ENCODE measurements around the gene LDLRAD4. TPM values are rescaled to one million over a fixed set of nuclear protein-coding genes. Genes with fewer than 3 reads are reported as not detected.
A peak's percentile ranks its signal among the peaks of the same experiment; 100 is the strongest.

LDLRAD4 gene
- total RNA-seq, 1 donor from 2014 or later = 20.4 TPM

DNA sequence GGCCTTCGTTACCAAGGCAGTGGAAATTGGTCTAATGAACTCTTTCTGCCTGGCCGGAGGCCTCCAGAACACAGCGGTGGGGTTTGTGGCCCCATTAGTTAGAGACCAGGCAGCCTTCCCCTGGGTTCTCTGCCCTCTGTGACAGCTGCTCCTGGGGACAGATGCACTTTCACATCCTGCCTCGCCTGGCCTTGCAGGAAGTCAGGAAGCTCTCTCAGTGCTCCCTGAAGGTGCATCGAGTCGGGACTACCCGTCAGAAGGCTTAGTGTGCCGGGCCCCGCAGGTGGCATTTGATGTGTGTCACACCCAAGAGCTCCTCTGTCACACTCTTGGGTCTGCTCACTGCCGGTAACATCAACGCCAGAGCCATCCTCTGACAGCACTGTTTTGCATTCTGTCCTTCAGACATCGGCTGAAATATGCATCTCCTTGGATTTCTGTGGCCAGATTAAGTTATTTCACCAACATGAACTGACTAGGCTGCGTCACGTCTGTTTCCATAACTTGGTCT is 158.3 kb downstream of the LDLRAD4 start:
- Mint-ChIP-seq H3K4me1 (ENCODE audit: unreplicated experiment) (peaks cover 25% of the 10 kb centered on the region), H3K9me3 (ENCODE audit: unreplicated experiment) (no peaks in the 10 kb centered on the region), H3K27me3 (ENCODE audit: unreplicated experiment) (no peaks in the 10 kb centered on the region), H3K4me3 (ENCODE audit: unreplicated experiment) (no peak overlapping the region), H3K36me3 (ENCODE audit: unreplicated experiment) (no peaks in the 10 kb centered on the region), H3K27ac (ENCODE audit: unreplicated experiment) (no peak overlapping the region)
- DNase-seq (ENCODE audit: extremely low spot score, unreplicated experiment) = peak; percentile 80
- TF ChIP-seq, protein P1, sequence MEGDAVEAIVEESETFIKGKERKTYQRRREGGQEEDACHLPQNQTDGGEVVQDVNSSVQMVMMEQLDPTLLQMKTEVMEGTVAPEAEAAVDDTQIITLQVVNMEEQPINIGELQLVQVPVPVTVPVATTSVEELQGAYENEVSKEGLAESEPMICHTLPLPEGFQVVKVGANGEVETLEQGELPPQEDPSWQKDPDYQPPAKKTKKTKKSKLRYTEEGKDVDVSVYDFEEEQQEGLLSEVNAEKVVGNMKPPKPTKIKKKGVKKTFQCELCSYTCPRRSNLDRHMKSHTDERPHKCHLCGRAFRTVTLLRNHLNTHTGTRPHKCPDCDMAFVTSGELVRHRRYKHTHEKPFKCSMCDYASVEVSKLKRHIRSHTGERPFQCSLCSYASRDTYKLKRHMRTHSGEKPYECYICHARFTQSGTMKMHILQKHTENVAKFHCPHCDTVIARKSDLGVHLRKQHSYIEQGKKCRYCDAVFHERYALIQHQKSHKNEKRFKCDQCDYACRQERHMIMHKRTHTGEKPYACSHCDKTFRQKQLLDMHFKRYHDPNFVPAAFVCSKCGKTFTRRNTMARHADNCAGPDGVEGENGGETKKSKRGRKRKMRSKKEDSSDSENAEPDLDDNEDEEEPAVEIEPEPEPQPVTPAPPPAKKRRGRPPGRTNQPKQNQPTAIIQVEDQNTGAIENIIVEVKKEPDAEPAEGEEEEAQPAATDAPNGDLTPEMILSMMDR (IDR thresholded peaks at IDR 0.05) = no peak

DNA sequence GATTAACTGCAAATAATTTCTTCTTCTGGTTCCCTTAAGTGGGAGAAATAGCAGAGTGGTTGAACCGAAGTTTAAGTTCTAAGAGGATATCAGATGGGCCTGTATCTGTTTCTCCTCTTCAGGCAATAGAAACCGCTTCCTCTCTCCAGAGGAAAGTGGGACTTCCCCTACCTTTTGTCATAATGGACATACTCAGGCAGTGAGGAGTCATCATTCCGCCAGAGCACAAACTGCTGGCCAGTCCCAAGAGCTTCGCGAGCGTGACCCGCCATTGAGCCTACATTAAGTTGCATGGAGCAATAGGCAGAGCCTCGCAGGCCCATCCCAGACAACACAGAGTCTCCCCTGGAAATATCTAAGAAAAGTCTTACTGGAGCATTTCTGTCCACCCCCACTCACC is 158.9 kb downstream of the LDLRAD4 start:
- Mint-ChIP-seq H3K9me3 (ENCODE audit: unreplicated experiment) (no peaks in the 10 kb centered on the region), H3K4me1 (ENCODE audit: unreplicated experiment) (peaks cover 31% of the 10 kb centered on the region), H3K27ac (ENCODE audit: unreplicated experiment) (no peak overlapping the region), H3K4me3 (ENCODE audit: unreplicated experiment) (no peak overlapping the region), H3K27me3 (ENCODE audit: unreplicated experiment) (no peaks in the 10 kb centered on the region), H3K36me3 (ENCODE audit: unreplicated experiment) (no peaks in the 10 kb centered on the region)
- TF ChIP-seq, protein P1 (IDR thresholded peaks at IDR 0.05) = no peak
- DNase-seq (ENCODE audit: extremely low spot score, unreplicated experiment) = peak; percentile 59

DNA sequence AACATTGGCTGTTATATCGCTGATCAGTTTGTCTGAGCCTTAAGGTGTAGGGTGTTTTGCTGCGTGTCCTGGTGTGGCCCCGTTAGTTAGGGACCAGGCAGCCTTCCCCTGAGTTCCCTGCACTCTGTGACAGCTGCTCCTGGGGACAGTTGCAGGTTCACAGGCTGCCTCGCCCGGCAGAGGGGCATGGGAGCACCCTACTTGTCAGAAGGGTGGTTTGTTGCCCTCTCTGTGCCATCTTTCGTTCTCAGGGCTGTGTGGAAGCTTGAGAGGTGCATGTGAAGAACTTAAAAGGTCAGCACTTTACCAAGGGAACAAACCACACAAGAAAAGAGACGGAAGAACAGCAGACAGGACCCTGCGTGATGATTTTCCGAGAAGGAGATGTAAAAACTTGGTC is 159.6 kb downstream of the LDLRAD4 start:
- no peak overlapping the region for H3K27ac Mint-ChIP-seq (ENCODE audit: unreplicated experiment)
- H3K4me1 Mint-ChIP-seq (ENCODE audit: unreplicated experiment) = peaks cover 38% of the 10 kb centered on the region
- H3K4me3 Mint-ChIP-seq (ENCODE audit: unreplicated experiment) = no peak overlapping the region
- no peaks in the 10 kb centered on the region for H3K27me3 Mint-ChIP-seq (ENCODE audit: unreplicated experiment)
- no peaks in the 10 kb centered on the region for H3K9me3 Mint-ChIP-seq (ENCODE audit: unreplicated experiment)
- peak; percentile 71 for DNase-seq (ENCODE audit: extremely low spot score, unreplicated experiment)
- no peaks in the 10 kb centered on the region for H3K36me3 Mint-ChIP-seq (ENCODE audit: unreplicated experiment)
- TF ChIP-seq, protein P1 (IDR thresholded peaks at IDR 0.05) = no peak

DNA sequence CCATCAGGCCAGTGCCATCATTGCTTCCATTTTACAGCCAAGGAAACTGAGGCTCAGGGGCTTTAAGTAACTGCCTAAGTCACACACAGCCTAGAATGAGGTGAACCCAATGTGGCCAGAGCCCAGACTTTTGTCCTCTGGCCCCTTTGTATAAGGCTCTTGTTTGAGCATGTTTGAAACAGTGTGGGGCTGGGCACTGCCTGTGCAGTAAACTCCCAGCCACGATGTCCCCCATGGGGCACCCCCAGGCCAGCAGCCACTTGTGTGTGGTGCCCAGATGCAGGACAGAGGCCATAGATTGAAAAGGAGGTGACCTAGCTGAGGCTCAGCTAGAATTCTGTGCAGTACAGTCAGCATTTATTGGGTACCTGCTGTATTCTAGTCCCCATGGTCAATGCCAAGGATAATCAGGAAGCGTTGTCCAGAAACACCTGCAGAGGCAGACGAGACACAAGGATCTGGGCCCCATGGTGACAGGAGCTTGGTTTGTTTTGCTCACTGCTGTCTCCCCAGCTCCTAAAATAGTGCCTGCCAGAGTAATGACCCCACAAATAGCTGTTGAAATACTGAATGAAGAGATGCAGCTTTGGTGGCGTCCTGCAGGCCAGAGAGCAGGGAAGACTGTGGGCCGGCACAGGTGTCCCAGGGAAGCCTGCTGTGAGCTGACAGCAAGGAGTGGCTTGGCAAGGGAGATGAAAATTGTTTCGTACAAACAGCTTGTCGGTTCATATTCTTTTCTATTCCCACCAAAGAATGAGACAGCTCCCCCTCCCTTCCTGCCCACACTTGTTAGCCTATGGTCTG is 160.7 kb downstream of the LDLRAD4 start:
- H3K4me1 Mint-ChIP-seq (ENCODE audit: unreplicated experiment) = peaks cover 39% of the 10 kb centered on the region
- no peak overlapping the region for H3K27ac Mint-ChIP-seq (ENCODE audit: unreplicated experiment)
- H3K4me3 Mint-ChIP-seq (ENCODE audit: unreplicated experiment) = no peak overlapping the region
- H3K9me3 Mint-ChIP-seq (ENCODE audit: unreplicated experiment) = no peaks in the 10 kb centered on the region
- no peaks in the 10 kb centered on the region for H3K36me3 Mint-ChIP-seq (ENCODE audit: unreplicated experiment)
- TF ChIP-seq, protein P1 (IDR thresholded peaks at IDR 0.05) = no peak
- H3K27me3 Mint-ChIP-seq (ENCODE audit: unreplicated experiment) = no peaks in the 10 kb centered on the region
- DNase-seq (ENCODE audit: extremely low spot score, unreplicated experiment) = peak; percentile 59

DNA sequence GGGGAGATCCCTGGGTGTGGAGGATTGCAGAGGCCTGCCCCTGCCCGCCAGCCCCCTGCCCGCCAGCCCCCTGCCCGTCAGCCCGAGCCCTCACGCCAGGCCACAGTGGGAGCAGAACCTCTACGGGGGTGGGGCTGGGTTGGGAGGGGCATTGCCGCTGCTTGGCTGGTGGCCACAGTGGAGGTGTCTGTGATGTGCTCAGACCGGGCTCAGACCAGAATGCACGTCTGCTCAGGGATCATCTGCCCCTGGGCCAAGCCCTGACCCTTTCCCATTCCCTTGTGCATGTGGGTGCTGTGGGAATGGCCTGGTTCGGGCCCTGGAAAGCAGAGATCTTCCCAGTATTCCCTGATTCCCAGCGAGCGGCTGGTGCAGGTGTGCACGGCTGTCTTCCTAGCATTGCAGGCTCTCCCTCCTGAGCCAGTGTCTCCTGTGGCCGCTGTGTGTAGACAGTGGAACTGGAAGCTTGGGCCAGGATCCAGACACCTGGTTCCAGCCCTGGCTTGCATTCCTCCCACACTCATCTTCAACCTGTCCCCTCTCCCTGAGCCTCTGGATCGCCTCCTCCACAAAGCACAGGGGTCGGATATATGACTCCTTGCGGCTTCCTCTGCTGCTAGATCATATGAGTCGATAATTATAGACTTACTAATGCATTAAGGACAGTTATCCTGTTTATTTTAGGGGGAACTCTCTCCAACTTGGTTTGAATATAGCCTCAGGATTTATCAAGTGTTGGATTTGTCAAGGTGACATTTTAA is 161.6 kb downstream of the LDLRAD4 start:
- peak; percentile 64 for DNase-seq (ENCODE audit: extremely low spot score, unreplicated experiment)
- H3K9me3 Mint-ChIP-seq (ENCODE audit: unreplicated experiment) = peaks cover 5% of the 10 kb centered on the region
- no peaks in the 10 kb centered on the region for H3K36me3 Mint-ChIP-seq (ENCODE audit: unreplicated experiment)
- H3K4me1 Mint-ChIP-seq (ENCODE audit: unreplicated experiment) = peaks cover 36% of the 10 kb centered on the region
- TF ChIP-seq, protein P1 (IDR thresholded peaks at IDR 0.05) = no peak
- H3K27me3 Mint-ChIP-seq (ENCODE audit: unreplicated experiment) = peaks cover 4% of the 10 kb centered on the region
- H3K27ac Mint-ChIP-seq (ENCODE audit: unreplicated experiment) = peak overlapping the region; percentile 99
- no peak overlapping the region for H3K4me3 Mint-ChIP-seq (ENCODE audit: unreplicated experiment)
